A549 (cell line): ENCODE data around the gene PDLIM7. TPM values are rescaled to one million over a fixed set of nuclear protein-coding genes. Genes with fewer than 3 reads are reported as not detected.

Source experiments
- ATAC-seq, 2 experiments: fragments of 200-7000 bp in 1 of 2; fragments of >200 bp in 1 of 2; cut with Nextera tagmentation in 1 of 2; cut with Tn5 transposase in 1 of 2; 3 replicates each; pipeline versions ENCODE4 v1.8.0 to v1.9.1; 2018 to 2020; ENCODE audit warnings: mild to moderate bottlenecking in 1 of 2, moderate library complexity in 1 of 2
- CTCF ChIA-PET: fragments of 300-600 bp; sonication (Branson Sonifier 250); formaldehyde crosslinking; extraction: SDS; loops from one replicate; lab custom pipeline; 2021; ENCODE audit warnings: antibody characterized with exemption, inconsistent platforms; lab: Yijun Ruan, JAX
- POLR2A ChIA-PET: fragments of 350-600 bp; formaldehyde crosslinking; extraction: SDS; loops from one replicate; lab custom pipeline; 2021; ENCODE audit warnings: antibody characterized with exemption, inconsistent platforms; lab: Yijun Ruan, JAX
- DNase-seq, 2 experiments: peaks; one replicate each; pipeline versions ENCODE4 v3.0.0 to v3.0.0-alpha.2; 2011 to 2016; ENCODE audit warnings: low read depth in 1 of 2, low spot score in 1 of 2
- FAIRE-seq: peaks from 2 replicates; lab custom pipeline; 2011; peaks lifted over from hg19 to GRCh38; lab: Jason Lieb, UNC
- H3K27ac ChIP-seq, 2 experiments: fragments of >200 bp; sonication (Bioruptor Twin); formaldehyde crosslinking; 3 replicates each; pipeline ENCODE4 v1.5.1; 2016 to 2017
- H3K4me1 ChIP-seq: fragments of >200 bp; sonication (Bioruptor Twin); formaldehyde crosslinking; 3 replicates; pipeline ENCODE4 v1.6.1; 2016
- H3K4me2 ChIP-seq: fragments of >200 bp; sonication (Bioruptor Twin); formaldehyde crosslinking; 3 replicates; pipeline ENCODE4 v1.6.1; 2016
- H3K4me3 ChIP-seq: fragments of >200 bp; sonication (Bioruptor Twin); formaldehyde crosslinking; 3 replicates; pipeline ENCODE4 v1.5.1; 2016
- H3K9me3 ChIP-seq: fragments of >200 bp; sonication (Bioruptor Twin); formaldehyde crosslinking; 3 replicates; pipeline ENCODE4 v1.6.1; 2016
- CTCF ChIP-seq: fragments of >200 bp; sonication (Bioruptor Twin); formaldehyde crosslinking; IDR thresholded peaks from 3 replicates; pipeline ENCODE4 v1.5.1; 2016
- EHF ChIP-seq: fragments of 250-450 bp; sonication (Bioruptor Pico); IDR thresholded peaks from 2 replicates; pipeline ENCODE4 v1.5.0; 2020; ENCODE audit warnings: mild to moderate bottlenecking
- FOSB ChIP-seq: fragments of 250-450 bp; sonication (Bioruptor Pico); IDR thresholded peaks from 2 replicates; pipeline ENCODE4 v1.5.0; 2020; ENCODE audit warnings: mild to moderate bottlenecking, moderate library complexity
- GATA3 ChIP-seq: IDR thresholded peaks from 2 replicates; pipeline ENCODE4 v1.6.1; 2012; ENCODE audit warnings: borderline replicate concordance
- HEYL ChIP-seq: fragments of 250-450 bp; sonication (Bioruptor Pico); IDR thresholded peaks from 2 replicates; pipeline ENCODE4 v1.8.0; 2021; ENCODE audit warnings: mild to moderate bottlenecking, moderate library complexity
- HOXA7 ChIP-seq: fragments of 250-450 bp; sonication (Bioruptor Pico); IDR thresholded peaks from 2 replicates; pipeline ENCODE4 v1.5.0; 2020; ENCODE audit warnings: mild to moderate bottlenecking, moderate library complexity
- HOXB5 ChIP-seq: fragments of 250-450 bp; sonication (Bioruptor Pico); IDR thresholded peaks from 2 replicates; pipeline ENCODE4 v1.5.0; 2020; ENCODE audit warnings: mild to moderate bottlenecking, moderate library complexity
- JUNB ChIP-seq: fragments of >200 bp; sonication (Bioruptor Twin); formaldehyde crosslinking; IDR thresholded peaks from 2 replicates; pipeline ENCODE4 v1.6.1; 2016
- KDM1A ChIP-seq: fragments of 200-600 bp; sonication (generic); IDR thresholded peaks from 2 replicates; pipeline ENCODE4 v1.6.1; 2016; ENCODE audit warnings: low read depth, mild to moderate bottlenecking
- MAFK ChIP-seq: fragments of 450-650 bp; IDR thresholded peaks from 2 replicates; pipeline ENCODE4 v1.6.1; 2014; ENCODE audit not compliant: partially characterized antibody
- NFE2L2 ChIP-seq: fragments of 150-350 bp; conservative IDR thresholded peaks from 2 replicates; pipeline ENCODE4 v1.6.1; 2014; ENCODE audit warnings: low read length
- REST ChIP-seq: fragments of 200-600 bp; sonication (generic); IDR thresholded peaks from 2 replicates; pipeline ENCODE4 v1.6.1; 2016; ENCODE audit warnings: antibody characterized with exemption, mild to moderate bottlenecking, moderate library complexity
- SMC3 ChIP-seq: fragments of >200 bp; sonication (Bioruptor Twin); formaldehyde crosslinking; IDR thresholded peaks from 3 replicates; pipeline ENCODE4 v1.6.1; 2018; ENCODE audit warnings: inconsistent platforms
- TFCP2L1 ChIP-seq: fragments of 250-450 bp; sonication (Bioruptor Pico); IDR thresholded peaks from 2 replicates; pipeline ENCODE4 v1.5.0; 2021; ENCODE audit warnings: mild to moderate bottlenecking
- TP53 ChIP-seq: fragments of 250-450 bp; sonication (Bioruptor Pico); IDR thresholded peaks from 2 replicates; pipeline ENCODE4 v1.5.0; 2021; ENCODE audit warnings: mild to moderate bottlenecking, moderate library complexity
- USF2 ChIP-seq: fragments of 450-650 bp; IDR thresholded peaks from 2 replicates; pipeline ENCODE4 v1.6.1; 2014; ENCODE audit warnings: antibody characterized with exemption
- ZFP36 ChIP-seq: fragments of 450-650 bp; IDR thresholded peaks from 2 replicates; pipeline ENCODE4 v1.6.1; 2014; ENCODE audit warnings: borderline replicate concordance; ENCODE audit not compliant: partially characterized antibody
- WGBS: methylation state at CpG from one replicate; pipeline ENCODE4 v1.1.6; 2017; ENCODE audit errors: missing lambda C conversion rate; 5-methylcytosine and 5-hydroxymethylcytosine counted together
- polyA plus RNA-seq, 4 experiments: library from polyadenylated mRNA; depleted of rRNA in 3 of 4; stranded (reverse); fragments of >200 nt; fragmentation: RNase III in 1 of 4; extraction: RNeasy Plus Mini Kit Qiagen cat#74134 plus additional on column Dnase treatment in 1 of 4; gene quantifications; 2 replicates in 3 of 4; 3 replicates in 1 of 4; pipeline ENCODE4 v1.2.3, GENCODE V29; 2011 to 2017

PDLIM7 gene
- polyA plus RNA-seq, 2 of the 4 experiments (the other 2 are of a cell fraction) = 30.7 to 124 TPM

- TF ChIP-seq REST = no peak
- peak; percentile 89 for TF ChIP-seq SMC3
- TF ChIP-seq FOSB (CRISPR knock-in tag) = no peak
- no peak for TF ChIP-seq HOXA7 (CRISPR knock-in tag)
- TF ChIP-seq HEYL (CRISPR knock-in tag) = no peak
- no peak for TF ChIP-seq MAFK
These were observed 42.9 kb downstream of the PDLIM7 start (continued) for GRCh38 chr5:177454397-177455035.

GRCh38 chr5:177453852-177454396 is 43.5 kb downstream of the PDLIM7 start:
- POLR2A ChIA-PET = interaction anchor here (1.5 to 4.0 kb wide), 3 partner anchors 42 to 51 kb away, joined by 3 to 35 read pairs (median 7); partner anchors contain the start of gene PDLIM7
- H3K27ac ChIP-seq = peak overlapping the region in 1 of 2 experiments; percentile 86; a peak in 3 of 6 replicates
- H3K9me3 ChIP-seq = no peaks in the 10 kb centered on the region
- DNase-seq = no peak
- FAIRE-seq = no peak
- no peak for TF ChIP-seq EHF (CRISPR knock-in tag)
- TF ChIP-seq TFCP2L1 (CRISPR knock-in tag) = peak; percentile 27; the same call in 1 of the 2 replicates
- H3K4me1 ChIP-seq = peaks cover 14% of the 10 kb centered on the region
- 52% methylated on average over 31 of the region's 31 CpGs for WGBS
- H3K4me2 ChIP-seq = peak overlapping the region; percentile 96
- peak in 1 of 2 experiments; percentile 0; a peak in 3 of 6 replicates for ATAC-seq
- peak overlapping the region; percentile 61; the same call in 1 of the 3 replicates for H3K4me3 ChIP-seq
- CTCF ChIA-PET = interaction anchor here (0.9 to 25.5 kb wide), 15 partner anchors 12 to 341 kb away, joined by 3 to 871 read pairs (median 23); partner anchors contain the start of genes DBN1, F12, GRK6 and LMAN2

GRCh38 chr5:177452688-177453638 is 44.4 kb downstream of the PDLIM7 start:
- no peak overlapping the region for H3K27ac ChIP-seq
- H3K4me1 ChIP-seq = peaks cover 23% of the 10 kb centered on the region
- TF ChIP-seq ZFP36 = peak; percentile 77
- TF ChIP-seq CTCF = no peak
- TF ChIP-seq TP53 (CRISPR knock-in tag) = no peak
- no peak for TF ChIP-seq GATA3
- TF ChIP-seq USF2 = no peak
- no peak for TF ChIP-seq JUNB
- TF ChIP-seq KDM1A = peak; percentile 52; the same call in 1 of the 2 replicates
- no peak for TF ChIP-seq HOXB5 (CRISPR knock-in tag)
- TF ChIP-seq NFE2L2 = no peak
- no peak overlapping the region for H3K4me2 ChIP-seq
- H3K4me3 ChIP-seq = no peak overlapping the region
- H3K9me3 ChIP-seq = no peaks in the 10 kb centered on the region
- ChIA-PET CTCF (interaction anchor here (1.3 to 25.5 kb wide), 12 partner anchors 11 to 339 kb away, joined by 3 to 871 read pairs (median 35); partner anchors contain the start of genes DBN1, F12, GRK6 and PDLIM7), POLR2A (interaction anchor here (4.0 kb wide), 1 partner anchor 50 kb away, joined by 35 read pairs; no protein-coding TSS in a partner anchor)
- no peak for ATAC-seq
- DNase-seq = no peak
- FAIRE-seq = no peak
- 88% methylated on average over 16 of the region's 17 CpGs for WGBS
